Medulla oblongata (tissue), 1 donor: ENCODE data around the gene HNF1A.
A peak's percentile ranks its signal among the peaks of the same experiment; 100 is the strongest.
"Not testable (repeated sequence)": the region's sequence is repeated elsewhere in the genome, so short reads cannot be mapped to it uniquely, and the experiment has no call there.

Experiments used
- DNase-seq: peaks from one replicate; pipeline ENCODE4 v3.0.0-alpha.2; 2015; ENCODE audit errors: extremely low spot score

Gene HNF1A

GRCh38 chr12:121011820-121012219 lies 33.5 kb downstream of the HNF1A start:
- no peak for DNase-seq

DNA sequence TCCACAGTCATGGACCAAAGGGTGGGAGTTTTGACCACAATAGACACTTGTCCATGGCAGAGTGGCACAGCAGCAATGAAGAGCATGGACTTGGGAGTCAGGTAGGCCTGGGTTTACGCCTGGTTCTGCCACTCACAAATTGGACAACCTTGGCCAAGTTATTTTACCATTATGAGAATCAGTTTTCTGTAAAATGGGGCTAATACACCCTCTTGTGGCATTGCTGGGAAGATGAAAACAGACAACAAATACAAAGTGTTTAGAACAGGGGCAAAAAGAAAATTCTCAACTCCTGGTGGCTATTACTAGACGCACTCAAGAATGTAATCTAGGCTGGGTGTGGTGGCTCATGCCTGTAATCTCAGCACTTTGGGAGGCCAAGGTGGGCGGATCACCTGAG lies 35.4 kb downstream of the HNF1A start:
- DNase-seq = no peak

GRCh38 chr12:121015825-121016766 lies 37.8 kb downstream of the HNF1A start, which contains the start of gene C12orf43:
Gene C12orf43 (minus strand): TSS chr12:121016487. CDS start chr12:121016474, 13 bp downstream.
- DNase-seq = peak; percentile 98

GRCh38 chr12:121017966-121018491 lies 39.7 kb downstream of the HNF1A start:
- no peak for DNase-seq

- DNase-seq = no peak
Observed at GRCh38 chr12:121018860-121019617, 40.7 kb downstream of the HNF1A start.

- DNase-seq = no peak
Observed at GRCh38 chr12:121021754-121022153, 43.4 kb downstream of the HNF1A start.

DNA sequence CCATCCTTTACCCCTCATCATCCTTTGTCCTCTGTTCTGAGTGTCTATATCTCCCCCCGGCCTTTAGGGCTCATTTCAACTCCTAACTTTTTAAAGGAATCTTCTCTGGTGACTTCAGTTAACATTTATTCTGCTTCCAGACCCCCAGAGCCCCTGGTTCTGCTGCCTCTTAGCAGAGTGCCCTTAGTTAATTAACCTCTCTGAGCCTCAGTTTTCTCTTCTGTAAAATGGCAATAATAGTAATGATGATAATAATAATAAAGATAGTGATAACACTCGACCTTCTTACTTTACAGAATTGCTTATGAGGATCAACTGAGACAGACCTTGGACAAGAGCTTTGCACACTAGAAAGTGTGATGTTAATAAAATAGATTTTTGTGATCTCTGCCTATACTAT lies 44.4 kb downstream of the HNF1A start:
- DNase-seq = no peak

DNA sequence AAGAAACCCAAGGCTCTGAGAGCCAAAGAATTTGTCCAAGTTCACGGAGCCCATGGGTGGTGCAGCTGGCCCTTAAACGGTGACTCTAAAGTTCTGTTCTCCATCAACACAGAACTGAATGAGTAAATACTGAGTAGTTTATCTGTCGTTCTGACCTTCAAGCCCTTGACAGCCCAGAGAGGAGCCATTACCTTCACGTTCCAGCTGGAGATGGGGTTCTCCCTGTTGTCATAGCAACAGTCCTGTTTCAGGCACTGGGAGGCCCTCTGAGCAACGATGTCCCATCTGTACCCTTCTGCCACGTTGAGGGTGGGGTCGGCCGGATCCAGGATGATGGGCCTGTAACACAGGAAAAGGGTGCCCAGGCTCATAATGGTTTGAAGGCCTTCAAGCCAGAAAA lies 45.5 kb downstream of the HNF1A start:
- no peak for DNase-seq

- no peak for DNase-seq
Observed at GRCh38 chr12:121025442-121026226, 47.3 kb downstream of the HNF1A start.

DNA sequence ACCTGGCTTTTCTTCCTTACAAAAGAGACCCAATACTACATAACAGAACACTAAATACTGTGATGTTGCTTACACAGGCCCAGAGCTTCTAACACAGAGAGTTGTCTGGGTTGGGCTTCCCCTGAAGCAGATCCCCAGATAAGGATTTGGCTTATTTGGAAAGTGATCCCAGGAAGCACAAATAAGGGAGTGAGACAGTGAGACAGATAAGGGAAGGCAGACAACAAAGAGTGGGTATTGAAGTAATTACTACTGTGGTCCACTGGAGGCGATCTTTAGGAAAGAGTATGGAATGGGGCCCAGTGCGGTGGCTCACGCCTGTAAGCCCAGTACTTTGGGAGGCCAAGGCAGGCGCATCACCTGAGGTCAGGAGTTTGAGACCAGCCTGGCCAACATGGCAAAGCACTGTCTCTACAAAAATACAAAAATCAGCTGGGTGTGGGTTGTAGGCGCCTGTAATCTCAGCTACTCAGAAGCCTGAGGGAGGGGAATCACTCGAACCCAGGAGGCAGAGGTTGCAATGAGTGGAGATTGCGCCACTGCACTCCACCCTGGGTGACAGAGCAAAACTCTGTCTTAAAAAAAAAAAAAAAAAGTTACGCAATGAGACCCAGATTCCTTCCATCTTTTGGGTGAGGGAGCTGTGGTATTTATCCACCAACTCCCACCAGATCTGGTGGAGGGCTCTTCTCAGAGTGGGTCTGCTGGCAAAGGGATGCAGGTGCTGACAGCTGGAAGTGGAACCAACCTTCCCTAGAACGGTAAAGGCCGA lies 48.1 kb downstream of the HNF1A start:
- no peak for DNase-seq

- no peak for DNase-seq
Observed at GRCh38 chr12:121030576-121031212, 52.4 kb downstream of the HNF1A start.

- DNase-seq = no peak
Observed at GRCh38 chr12:121033625-121034349, 55.4 kb downstream of the HNF1A start.

DNA sequence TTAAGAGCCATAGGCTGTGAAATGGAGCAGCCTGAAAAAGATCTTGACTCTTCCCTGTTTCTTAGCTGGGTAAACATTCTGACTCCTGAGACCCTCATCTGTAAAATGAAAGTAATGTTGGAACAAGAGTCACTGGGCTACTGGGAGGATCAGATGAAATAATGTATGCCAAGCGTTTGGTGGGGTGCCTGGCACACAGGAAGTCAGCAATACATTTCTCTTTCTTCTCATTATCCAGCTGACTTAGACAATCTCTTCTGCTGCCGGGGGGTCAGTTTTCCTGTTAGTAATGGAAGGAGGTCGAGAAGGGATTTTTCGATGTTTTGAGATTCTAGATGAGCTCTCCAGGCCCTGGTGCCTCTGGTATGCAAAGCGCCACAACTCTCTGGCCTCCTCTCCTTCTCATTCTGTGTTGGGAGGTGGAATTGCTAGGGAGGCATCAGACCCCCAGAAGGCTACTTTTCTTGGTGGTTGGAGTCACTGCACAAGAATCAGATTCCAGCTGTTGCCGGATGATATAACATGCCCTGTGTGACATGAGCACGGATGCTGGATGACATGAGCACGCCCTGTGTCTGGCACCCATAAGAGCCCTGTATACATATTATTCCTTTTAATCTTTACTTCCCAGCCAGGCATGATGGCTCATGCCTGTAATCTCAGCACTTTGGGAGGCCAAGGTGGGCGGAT lies 56.4 kb downstream of the HNF1A start:
- no peak for DNase-seq

DNA sequence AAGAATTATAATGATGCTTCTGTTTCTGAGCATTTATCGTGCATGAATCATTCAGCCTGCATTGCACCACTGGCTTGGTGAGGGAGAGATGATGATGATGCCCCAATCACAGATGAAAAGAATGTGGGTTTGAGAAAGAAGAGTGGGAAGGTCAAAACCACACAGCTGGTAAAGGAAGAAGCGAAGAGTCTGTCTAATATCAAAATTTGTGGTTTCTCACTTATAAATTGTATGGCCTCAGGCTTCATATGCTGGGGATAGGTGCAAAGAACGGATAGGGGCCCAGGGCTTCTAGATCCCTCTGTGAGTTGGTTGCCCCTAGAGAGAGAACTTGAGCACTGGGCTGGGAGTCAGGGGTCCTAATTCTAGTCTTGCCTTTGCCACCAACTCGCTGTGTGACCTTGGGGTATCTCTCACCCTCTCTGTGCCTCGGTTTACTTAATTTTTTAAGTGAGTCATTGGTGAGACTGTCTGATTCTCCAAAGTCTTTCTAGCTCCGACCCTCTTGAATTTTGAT lies 58.5 kb downstream of the HNF1A start:
- no peak for DNase-seq

DNA sequence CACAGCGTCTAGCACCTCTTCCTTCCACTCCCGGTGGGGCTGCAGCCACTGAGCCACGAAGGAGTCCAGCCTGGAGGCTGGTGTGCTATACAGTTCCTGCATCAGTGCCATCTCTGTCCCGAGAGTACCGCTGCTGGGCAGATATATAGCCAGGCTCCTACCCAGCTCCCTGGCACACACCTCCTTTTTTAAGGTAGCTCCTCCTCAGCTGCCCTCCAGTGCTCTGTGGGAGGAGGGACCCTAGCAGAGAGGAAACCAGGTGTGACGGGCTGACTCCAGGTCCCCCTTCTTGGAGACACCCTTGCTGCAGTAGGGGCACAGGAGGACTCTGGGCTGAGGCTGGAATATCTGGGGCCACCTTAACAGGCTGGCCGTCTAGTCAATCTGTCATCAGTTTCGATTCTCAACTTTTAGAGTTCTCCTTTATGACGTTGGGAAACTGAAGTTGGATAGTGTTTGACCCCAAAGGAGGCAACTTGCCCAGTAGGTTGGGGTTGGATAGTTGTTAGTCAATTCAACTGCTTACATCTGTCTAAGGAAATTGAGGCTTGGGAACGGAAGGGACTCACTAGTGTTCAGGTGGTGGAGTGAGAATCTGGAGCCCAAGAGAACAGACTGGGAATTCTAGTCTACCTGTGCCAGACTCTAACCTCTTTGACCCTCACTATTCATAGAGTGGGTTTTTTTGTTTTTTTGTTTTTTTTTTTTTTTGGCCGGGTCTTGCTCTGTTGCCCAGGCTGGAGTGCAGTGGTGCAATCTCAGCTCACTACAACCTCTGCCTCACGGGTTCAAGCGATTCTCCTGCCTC lies 60.7 kb downstream of the HNF1A start, which contains the start of gene OASL:
TSS of gene OASL (minus strand) at position 386 of the 808 bp plus-strand sequence. CDS start at position 111, 275 bp downstream.
- peak; percentile 64 for DNase-seq

GRCh38 chr12:121043067-121043466 lies 64.7 kb downstream of the HNF1A start:
- DNase-seq = no peak

DNA sequence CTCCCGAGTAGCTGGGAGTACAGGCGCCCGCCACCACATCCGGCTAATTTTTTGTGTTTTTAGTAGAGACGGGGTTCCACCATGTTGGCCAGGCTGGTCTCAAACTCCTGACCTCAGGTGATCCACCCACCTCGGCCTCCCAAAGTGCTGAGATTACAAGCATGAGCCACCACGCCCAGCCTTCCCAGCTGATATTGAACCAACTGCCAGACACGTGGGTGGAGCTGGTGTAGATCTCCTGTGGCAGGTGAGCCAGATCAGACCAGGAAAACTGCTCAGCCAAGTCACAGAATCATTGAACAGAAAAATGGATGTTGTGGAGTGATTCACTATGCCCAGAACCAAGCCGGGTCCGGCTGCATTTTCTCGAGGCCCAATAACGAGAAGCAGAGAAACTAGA lies 69.1 kb downstream of the HNF1A start:
- DNase-seq = not testable (repeated sequence)

DNA sequence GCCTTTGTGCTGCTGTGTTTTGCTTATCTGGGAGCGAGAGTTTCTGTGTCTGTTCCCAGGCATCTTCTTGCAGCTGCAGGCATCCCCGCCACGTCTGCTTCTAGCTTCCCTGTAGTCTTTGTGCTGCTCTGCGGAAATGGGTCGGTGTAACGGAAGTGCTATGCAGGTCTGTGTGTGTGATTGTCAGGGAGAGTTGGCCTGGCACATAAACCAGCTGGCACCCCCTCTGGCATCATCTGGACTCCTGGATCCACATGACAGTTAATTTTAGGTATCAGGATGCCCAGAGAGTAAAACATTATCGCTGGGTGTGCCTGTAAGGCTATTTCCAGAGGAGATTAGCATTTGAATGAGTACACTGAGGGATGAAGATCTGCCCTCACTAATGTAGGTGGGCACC lies 70.1 kb downstream of the HNF1A start:
- DNase-seq = no peak
